Smooth muscle cell (in vitro differentiated cells): ENCODE data around the gene RGS7. TPM values are rescaled to one million over a fixed set of nuclear protein-coding genes. Genes with fewer than 3 reads are reported as not detected.
"Not testable (repeated sequence)": the region's sequence is repeated elsewhere in the genome, so short reads cannot be mapped to it uniquely, and the experiment has no call there.

Experiments
- DNase-seq: peaks from one replicate; lab custom pipeline; 2025; ENCODE audit not compliant: unreplicated experiment; lab: John Stamatoyannopoulos, UW
- H2AFZ ChIP-seq: fragments of 200-600 bp; sonication (generic); 2 replicates; pipeline ENCODE4 v1.6.0; 2016; ENCODE audit warnings: antibody characterized with exemption, low read depth, mild to moderate bottlenecking
- H3F3A ChIP-seq: fragments of 200-600 bp; sonication (generic); 2 replicates; pipeline ENCODE4 v1.6.0; 2017; ENCODE audit warnings: antibody characterized with exemption, low read depth
- H3K27ac ChIP-seq: fragments of 200-600 bp; sonication (generic); 2 replicates; pipeline ENCODE4 v1.5.1; 2016; ENCODE audit warnings: low read depth, mild to moderate bottlenecking
- H3K27me3 ChIP-seq: fragments of 200-600 bp; sonication (generic); 2 replicates; pipeline ENCODE4 v1.6.1; 2016; ENCODE audit warnings: low read depth, mild to moderate bottlenecking
- H3K36me3 ChIP-seq: fragments of 200-600 bp; sonication (generic); 2 replicates; pipeline ENCODE4 v1.5.1; 2016; ENCODE audit warnings: low read depth
- H3K4me1 ChIP-seq: fragments of 200-600 bp; sonication (generic); 2 replicates; pipeline ENCODE4 v1.5.1; 2016; ENCODE audit warnings: low read depth
- H3K4me2 ChIP-seq: fragments of 200-600 bp; sonication (generic); 2 replicates; pipeline ENCODE4 v1.6.0; 2016; ENCODE audit warnings: mild to moderate bottlenecking
- H3K4me3 ChIP-seq: fragments of 200-600 bp; sonication (generic); 2 replicates; pipeline ENCODE4 v1.5.1; 2016; ENCODE audit warnings: mild to moderate bottlenecking
- H3K79me2 ChIP-seq: fragments of 200-600 bp; sonication (generic); 2 replicates; pipeline ENCODE4 v1.6.0; 2016; ENCODE audit warnings: low read depth, mild to moderate bottlenecking
- H3K9ac ChIP-seq: fragments of 200-600 bp; sonication (generic); 2 replicates; pipeline ENCODE4 v1.6.0; 2016; ENCODE audit warnings: low read depth
- H3K9me3 ChIP-seq: fragments of 200-600 bp; sonication (generic); replicated peaks from 2 replicates; pipeline ENCODE4 v1.5.1; 2016; ENCODE audit warnings: low read depth
- H4K20me1 ChIP-seq: fragments of 200-600 bp; sonication (generic); 2 replicates; pipeline ENCODE4 v1.6.0; 2016; ENCODE audit warnings: low read depth
- CTCF ChIP-seq: fragments of 200-600 bp; sonication (generic); IDR thresholded peaks from 2 replicates; pipeline ENCODE4 v1.5.1; 2017; ENCODE audit warnings: borderline replicate concordance, mild to moderate bottlenecking, antibody characterized with exemption; ENCODE audit not compliant: insufficient read depth, poor library complexity, severe bottlenecking
- WGBS: methylation state at CpG from one replicate; pipeline ENCODE4 v1.1.7; 2016; ENCODE audit warnings: low lambda C conversion rate; 5-methylcytosine and 5-hydroxymethylcytosine counted together
- polyA plus RNA-seq: library from polyadenylated mRNA; unstranded; fragments of >200 nt; fragmentation: Nextera tagmentation; extraction: Ambion mirVana; gene quantifications from 2 replicates; pipeline ENCODE4 v1.2.1, GENCODE V29; 2016
- total RNA-seq: library from RNA; depleted of rRNA; stranded (reverse); fragments of >200 nt; gene quantifications from 2 replicates; pipeline ENCODE4 v1.2.3, GENCODE V29; 2014

Gene RGS7
- total and polyA plus RNA-seq, 2 experiments from 2014 or later: 0.16 TPM; not detected in 1

- H4K20me1 ChIP-seq: no peaks in the 10 kb centered on the region
- no peak overlapping the region for H3K4me3 ChIP-seq
- H3K9ac ChIP-seq: no peak overlapping the region
- H3F3A ChIP-seq: no peaks in the 10 kb centered on the region
- no peak overlapping the region for H3K4me2 ChIP-seq
- no peaks in the 10 kb centered on the region for H3K9me3 ChIP-seq
- no peaks in the 10 kb centered on the region for H3K4me1 ChIP-seq
- H3K36me3 ChIP-seq: no peaks in the 10 kb centered on the region
- 90% methylated on average over 14 of the region's 14 CpGs for WGBS
- no peaks in the 10 kb centered on the region for H3K79me2 ChIP-seq
- DNase-seq: no peak
- H3K27me3 ChIP-seq: no peaks in the 10 kb centered on the region
- no peak overlapping the region for H2AFZ ChIP-seq
- H3K27ac ChIP-seq: no peak overlapping the region
- TF ChIP-seq CTCF: no peak
Measured at GRCh38 chr1:241167121-241167630, 189.8 kb downstream of the RGS7 start.

GRCh38 chr1:241166625-241167024 lies 190.4 kb downstream of the RGS7 start:
- no peak overlapping the region for H3K27ac ChIP-seq
- 92% methylated on average over 1 of the region's 1 CpG for WGBS
- H3K4me2 ChIP-seq: no peak overlapping the region
- H3K27me3 ChIP-seq: no peaks in the 10 kb centered on the region
- no peak for DNase-seq
- no peak overlapping the region for H3K4me3 ChIP-seq
- no peak overlapping the region for H2AFZ ChIP-seq
- no peaks in the 10 kb centered on the region for H3K4me1 ChIP-seq
- H3K9ac ChIP-seq: no peak overlapping the region
- TF ChIP-seq CTCF: no peak
- H3K9me3 ChIP-seq: no peaks in the 10 kb centered on the region
- no peaks in the 10 kb centered on the region for H3F3A ChIP-seq
- H3K36me3 ChIP-seq: no peaks in the 10 kb centered on the region
- no peaks in the 10 kb centered on the region for H4K20me1 ChIP-seq
- H3K79me2 ChIP-seq: no peaks in the 10 kb centered on the region

GRCh38 chr1:241165256-241165655 lies 191.7 kb downstream of the RGS7 start:
- WGBS: 89% methylated on average over 3 of the region's 5 CpGs
- H3K79me2 ChIP-seq, H4K20me1 ChIP-seq, H2AFZ ChIP-seq, H3K27me3 ChIP-seq, H3K4me2 ChIP-seq, H3F3A ChIP-seq, DNase-seq, H3K36me3 ChIP-seq, H3K4me3 ChIP-seq, H3K27ac ChIP-seq, H3K4me1 ChIP-seq, H3K9me3 ChIP-seq, H3K9ac ChIP-seq: not testable (repeated sequence)

- DNase-seq: no peak
- Histone ChIP-seq H3K9me3 (no peaks in the 10 kb centered on the region), H3K27me3 (no peaks in the 10 kb centered on the region), H3F3A (no peaks in the 10 kb centered on the region), H3K79me2 (no peaks in the 10 kb centered on the region), H3K4me1 (no peaks in the 10 kb centered on the region), H2AFZ (no peak overlapping the region), H3K36me3 (no peaks in the 10 kb centered on the region), H4K20me1 (no peaks in the 10 kb centered on the region), H3K27ac (no peak overlapping the region), H3K4me2 (no peak overlapping the region), H3K9ac (no peak overlapping the region), H3K4me3 (no peak overlapping the region)
- 29% methylated on average over 4 of the region's 4 CpGs for WGBS
- TF ChIP-seq CTCF: no peak
Measured at GRCh38 chr1:241163363-241163762, 193.6 kb downstream of the RGS7 start.
